Activated CD4-positive, alpha-beta T cell treated with anti-CD3 and anti-CD28 coated beads, Interleukin-2, amount 50 U/mL, for 1 hour (primary cell): ENCODE measurements around the gene TSPAN14.

Experiments used
- DNase-seq: peaks from one replicate; pipeline ENCODE4 v3.0.0-alpha.2; 2020

TSPAN14 gene

DNA sequence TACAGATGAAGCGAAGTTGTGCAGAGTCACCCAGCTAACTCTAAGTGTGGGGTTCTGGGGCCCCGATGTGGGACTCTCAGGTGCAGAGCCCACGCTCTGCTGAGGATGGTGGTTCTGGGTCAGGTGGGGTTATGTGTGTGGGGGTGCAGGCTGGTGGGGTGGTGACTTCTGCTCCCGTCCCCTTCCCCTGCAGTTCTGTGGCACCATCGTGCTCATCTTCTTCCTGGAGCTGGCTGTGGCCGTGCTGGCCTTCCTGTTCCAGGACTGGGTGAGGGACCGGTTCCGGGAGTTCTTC is 54.9 kb downstream of the TSPAN14 start:
- no peak for DNase-seq

DNA sequence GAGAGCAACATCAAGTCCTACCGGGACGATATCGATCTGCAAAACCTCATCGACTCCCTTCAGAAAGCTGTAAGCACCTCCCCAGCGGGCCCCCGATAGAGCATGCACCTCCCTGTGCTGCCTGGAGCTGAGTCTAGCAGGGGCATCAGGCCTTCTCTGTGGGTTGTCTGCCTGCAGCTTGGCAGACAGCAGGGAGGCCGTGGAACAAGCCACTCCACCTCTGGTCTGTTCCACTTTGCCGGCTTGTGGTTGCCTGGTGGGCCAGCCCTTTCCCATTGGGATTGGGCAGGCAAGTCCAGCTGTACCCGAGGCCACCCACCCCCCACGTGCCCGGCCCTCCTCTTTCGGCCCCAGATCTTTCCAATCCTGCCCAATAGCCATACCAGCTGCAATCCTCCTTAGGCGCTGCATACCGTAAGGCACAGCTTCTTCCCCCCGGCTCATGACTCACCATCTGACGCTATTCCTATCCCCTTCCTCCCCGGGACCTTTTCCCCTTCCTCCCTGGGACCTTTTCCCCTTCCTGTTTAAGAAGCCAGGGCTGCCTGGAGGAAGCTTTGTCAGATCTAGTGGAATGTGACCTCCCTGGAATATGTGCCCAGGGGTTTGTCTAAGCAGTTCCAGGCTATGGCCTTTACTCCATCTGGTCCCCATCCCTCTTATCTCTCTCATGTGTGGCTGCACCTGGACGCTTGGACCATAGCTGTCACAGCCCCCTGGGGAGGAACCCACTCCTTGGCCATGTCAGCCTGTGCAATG is 55.5 kb downstream of the TSPAN14 start:
- no peak for DNase-seq

DNA sequence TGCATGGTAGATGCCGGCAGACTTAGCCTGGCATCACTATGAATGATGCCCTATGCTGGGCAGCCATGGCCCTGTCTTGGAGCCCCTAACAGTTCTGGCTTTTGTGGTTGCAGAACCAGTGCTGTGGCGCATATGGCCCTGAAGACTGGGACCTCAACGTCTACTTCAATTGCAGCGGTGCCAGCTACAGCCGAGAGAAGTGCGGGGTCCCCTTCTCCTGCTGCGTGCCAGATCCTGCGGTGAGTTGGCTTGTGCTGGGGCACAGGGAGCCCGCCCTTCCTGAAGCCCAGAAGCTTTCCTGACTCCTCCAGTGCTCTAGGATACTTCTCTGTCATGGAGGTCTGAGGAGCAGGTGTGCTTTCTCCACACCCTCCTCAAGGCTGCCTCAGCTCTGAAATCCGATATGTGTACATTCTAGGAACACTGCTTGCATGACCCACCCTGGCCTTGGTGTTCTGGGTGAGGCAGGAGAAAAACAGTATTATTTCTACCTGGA is 58.0 kb downstream of the TSPAN14 start:
- no peak for DNase-seq

DNA sequence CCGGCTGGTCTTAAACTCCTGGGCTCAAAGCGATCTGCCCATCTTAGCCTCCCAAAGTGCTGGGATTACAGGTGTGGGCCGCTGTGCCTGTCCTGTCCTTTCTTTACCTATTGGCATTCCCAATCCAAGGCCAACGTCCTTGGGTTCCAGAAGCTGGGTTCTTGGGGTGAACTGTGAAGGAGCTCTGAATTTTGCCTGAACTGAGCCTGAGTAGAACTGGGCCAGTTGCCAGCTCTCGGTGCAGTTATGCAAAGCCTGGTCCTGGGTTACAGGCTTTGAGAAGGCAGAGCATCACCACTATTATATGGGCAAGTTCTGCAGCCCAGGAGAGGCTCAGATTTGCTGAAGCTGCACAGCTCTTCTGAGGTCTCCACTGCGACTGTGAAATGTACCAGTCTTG is 59.0 kb downstream of the TSPAN14 start:
- no peak for DNase-seq

DNA sequence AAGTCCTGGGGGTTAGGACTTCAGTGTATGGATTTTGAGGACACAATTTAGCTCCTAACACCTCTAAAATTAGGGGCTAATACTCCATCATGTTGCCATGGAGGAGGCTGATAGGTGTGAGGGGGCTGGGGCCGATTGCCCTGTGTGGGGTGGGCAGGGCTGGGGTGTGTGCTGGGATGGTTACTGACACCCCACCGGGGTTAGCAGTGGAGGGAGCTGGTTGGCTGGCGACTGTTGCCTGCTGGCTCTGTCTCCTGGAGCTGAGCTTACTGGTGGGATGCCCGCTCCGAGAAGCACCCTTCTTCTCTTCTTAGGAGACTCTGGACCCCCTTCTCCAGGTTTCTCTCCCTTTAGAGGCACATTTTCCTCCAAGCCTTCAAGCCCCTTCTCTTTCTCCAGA is 61.4 kb downstream of the TSPAN14 start:
- no peak for DNase-seq

DNA sequence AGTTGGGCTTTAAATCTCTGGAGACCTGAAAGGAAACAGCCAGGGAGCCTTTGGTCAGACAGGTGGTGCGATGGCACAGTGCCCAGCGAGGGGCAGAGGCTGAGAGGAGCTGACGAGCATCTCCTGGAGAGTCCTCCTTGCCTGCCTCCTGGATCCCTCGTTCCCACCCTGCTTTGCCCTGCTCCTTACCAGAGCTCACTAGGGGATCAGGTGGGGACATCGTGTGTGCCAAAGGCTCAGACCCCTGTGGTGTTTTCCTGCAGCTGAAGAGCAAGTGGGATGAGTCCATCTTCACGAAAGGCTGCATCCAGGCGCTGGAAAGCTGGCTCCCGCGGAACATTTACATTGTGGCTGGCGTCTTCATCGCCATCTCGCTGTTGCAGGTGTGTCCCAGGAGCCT is 61.8 kb downstream of the TSPAN14 start:
- no peak for DNase-seq

DNA sequence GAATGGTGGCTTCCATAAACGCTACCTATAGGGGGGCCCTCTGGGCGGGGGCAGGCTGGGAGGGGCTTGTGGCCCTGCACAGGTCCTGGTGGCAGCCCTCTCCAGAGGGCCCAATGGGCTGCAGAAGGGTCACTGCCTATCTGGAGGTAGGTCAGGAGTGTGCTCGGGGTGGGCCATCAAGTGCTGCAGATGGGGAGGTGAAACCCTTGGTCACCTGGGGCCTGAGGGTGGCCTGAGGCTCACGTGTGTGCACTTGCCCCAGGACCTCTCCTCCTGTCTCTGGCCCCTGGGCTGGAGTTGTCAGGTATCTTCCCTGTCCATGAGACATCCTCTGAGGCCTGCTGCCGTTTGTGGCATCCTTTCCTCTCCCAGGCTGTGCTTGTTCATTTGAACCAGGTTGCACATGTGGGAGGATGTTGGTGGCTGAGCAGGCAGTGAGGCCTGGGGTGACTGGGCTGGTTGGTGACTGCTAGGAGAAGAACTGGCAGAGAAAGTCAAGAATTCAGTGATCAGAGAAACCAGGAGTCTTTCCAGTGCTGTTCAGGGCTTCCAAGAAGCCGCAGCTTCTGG is 62.5 kb downstream of the TSPAN14 start:
- no peak for DNase-seq

DNA sequence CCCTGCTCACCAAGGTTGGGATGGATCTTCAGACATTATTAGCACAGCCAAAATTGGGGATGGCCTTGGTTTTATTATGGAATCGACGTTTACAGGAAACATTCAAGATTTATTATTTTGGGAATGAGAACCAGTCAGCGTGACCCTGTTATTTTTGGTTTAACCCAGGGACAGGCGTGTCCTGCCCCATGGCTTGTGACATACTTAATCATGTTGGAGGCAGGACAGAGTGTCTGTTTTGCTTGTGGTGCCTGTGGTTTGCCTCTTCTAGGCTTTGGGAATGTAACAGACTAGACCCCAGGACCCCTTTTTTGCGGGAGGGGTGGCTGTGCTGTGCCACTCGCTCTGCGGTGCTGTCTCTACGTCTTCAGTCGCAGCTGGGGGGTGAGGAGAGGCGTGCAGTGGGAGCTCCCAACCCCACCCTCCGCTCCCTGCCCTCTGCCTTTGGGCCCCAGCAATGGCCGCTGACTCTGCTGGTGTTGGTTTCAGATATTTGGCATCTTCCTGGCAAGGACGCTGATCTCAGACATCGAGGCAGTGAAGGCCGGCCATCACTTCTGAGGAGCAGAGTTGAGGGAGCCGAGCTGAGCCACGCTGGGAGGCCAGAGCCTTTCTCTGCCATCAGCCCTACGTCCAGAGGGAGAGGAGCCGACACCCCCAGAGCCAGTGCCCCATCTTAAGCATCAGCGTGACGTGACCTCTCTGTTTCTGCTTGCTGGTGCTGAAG is 63.5 kb downstream of the TSPAN14 start:
- no peak for DNase-seq

DNA sequence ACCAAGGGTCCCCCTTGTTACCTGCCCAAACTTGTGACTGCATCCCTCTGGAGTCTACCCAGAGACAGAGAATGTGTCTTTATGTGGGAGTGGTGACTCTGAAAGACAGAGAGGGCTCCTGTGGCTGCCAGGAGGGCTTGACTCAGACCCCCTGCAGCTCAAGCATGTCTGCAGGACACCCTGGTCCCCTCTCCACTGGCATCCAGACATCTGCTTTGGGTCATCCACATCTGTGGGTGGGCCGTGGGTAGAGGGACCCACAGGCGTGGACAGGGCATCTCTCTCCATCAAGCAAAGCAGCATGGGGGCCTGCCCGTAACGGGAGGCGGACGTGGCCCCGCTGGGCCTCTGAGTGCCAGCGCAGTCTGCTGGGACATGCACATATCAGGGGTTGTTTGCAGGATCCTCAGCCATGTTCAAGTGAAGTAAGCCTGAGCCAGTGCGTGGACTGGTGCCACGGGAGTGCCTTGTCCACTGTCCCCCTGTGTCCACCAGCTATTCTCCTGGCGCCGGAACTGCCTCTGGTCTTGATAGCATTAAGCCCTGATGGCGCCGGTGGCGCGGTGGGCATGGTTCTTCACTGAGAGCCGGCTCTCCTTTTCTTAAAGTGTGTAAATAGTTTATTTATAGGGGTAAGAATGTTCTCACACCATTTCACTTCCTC is 64.2 kb downstream of the TSPAN14 start:
- no peak for DNase-seq

DNA sequence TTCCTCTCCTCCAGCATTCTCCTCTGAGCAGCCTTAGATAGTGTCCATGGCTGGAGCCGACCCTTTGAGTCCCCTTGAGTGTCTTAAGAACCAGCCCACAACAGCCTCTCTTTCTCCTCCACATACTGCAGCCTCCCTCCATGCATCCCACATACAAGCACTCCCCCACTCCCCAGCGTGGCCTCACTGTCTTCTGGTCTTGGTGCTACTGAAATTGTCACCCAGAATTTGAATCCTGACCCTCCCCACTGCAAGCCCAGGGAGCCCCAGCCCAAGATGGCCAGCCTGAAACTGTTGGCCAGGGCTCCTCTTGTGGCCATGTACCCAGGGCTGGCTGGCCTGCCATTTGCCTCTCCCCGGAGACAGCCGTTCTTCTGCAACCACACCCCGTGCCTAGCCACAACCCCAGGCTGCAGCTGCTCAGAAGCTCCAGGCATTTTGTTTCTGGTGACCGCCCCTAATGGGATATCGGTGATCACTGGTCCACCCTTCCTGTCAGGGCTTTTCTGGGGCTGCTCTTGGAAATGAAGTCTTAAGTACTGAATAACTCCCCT is 64.8 kb downstream of the TSPAN14 start:
- DNase-seq: no peak

DNA sequence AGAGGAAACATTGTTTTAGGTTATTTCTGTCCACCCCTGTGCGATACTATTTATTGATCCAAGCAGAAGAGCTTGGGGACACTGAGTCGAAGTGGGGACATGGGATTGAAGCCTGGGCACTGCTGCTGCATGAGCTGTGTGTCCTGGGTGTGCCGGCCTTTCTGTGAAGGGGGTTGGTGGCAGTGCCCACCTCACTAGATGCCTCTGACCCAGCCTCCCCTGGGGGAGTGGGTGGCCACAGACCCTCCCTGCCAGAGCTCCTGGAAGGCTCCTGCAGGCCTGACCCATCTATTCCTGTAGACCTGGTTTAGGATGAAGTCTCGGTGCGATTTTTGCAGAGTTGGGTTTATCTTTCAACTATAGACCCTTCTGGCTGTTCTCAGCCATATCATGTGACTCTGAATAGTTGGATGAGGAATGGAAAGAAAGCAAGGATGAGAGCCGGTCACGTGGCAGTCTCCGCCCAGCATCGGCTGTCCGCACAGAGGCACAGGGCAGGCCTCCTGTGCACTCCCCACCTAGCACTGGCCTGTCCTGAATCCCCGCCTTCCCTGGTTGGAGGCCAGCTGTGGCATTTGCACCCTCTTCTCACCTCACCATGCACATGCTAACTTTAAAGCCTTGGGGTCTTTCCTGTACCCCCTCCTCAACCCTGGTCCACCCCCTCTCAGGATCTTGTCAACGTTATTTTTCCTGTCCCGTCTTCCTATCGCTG is 66.0 kb downstream of the TSPAN14 start:
- no peak for DNase-seq

DNA sequence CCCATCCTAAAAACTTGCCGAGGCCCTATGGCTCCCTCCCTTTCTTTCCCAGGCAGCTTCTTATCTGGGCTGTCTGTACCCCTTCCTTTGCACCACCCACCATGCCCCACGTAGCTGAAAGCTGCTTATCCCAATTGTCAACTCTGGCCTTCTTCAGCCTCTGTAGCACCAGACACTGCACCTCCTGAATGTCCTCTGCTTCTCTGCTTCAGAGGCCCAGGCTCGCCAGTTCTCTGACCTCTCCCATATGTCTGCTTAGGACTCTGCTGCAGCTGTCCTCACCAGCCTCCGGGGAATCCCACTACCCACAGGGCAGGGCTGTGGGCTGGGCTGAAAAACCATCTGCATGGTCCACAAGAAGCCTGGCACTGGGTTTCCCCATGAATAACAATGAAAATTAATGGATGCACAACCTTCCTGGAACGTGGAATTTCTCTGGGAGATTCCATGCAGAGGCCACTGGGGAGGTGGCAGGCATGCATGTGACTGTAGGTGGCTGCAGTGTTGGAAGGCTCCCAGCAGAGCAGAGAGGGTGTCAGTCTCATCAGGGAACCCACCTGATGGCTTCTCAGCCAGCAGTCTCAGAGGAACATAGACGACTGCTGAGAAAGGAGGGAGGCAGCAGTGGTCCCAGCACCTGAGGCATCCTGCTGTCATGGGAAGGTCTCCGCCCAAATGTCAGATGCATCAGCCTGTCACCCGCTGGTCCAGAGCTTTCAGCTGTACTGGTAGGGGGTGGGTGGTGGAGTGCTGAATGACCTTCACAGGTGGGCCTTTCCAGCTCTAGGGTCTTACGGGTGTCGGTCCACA is 66.8 kb downstream of the TSPAN14 start:
- DNase-seq: no peak

DNA sequence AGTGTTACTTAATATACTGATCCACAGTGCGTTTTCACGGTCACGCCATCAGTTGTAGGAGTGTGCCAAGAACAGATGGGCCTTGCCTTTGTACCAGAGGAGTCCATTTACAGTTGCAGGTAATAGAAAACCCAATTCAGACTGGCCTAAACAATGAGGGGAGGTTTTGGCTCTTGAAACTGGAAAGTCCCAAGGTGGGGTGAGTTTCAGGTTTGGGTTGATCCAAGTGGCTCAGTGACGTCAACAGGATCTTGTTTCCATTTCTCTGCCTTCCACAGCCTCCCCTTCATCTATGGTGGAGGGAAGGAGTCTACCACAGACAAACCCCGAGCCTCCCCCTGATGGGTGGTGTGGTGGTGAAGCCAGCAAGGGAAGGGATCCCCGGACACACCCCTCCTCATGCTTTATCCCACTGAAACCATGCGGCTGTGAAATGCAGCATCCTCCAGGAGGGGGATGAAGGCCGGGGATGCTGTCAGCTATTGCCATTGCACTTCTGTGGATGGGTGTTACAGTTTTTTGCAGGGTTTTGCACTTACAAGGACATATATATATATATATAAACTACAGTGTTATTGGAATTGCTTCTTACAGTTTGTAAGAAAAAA is 68.8 kb downstream of the TSPAN14 start:
- DNase-seq: no peak

DNA sequence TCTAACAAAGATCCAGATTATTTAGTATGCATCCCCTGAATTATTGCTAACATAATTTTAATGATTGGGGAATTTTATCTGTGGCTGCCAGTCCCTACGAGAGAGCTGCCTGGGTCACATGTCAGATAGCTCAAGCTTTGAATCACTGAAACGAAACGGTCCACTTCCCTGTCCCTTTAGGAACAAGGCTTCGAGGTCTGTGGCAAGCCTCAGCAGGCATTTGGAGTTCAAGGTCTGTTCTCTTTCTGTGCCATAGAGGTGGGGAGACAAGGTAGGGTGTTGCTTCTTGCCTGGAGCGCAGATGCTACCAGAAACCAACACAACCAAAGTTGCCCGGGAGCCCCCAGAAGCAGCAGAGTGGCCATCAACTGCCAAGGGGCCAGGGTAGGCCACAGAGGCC is 69.7 kb downstream of the TSPAN14 start:
- no peak for DNase-seq

DNA sequence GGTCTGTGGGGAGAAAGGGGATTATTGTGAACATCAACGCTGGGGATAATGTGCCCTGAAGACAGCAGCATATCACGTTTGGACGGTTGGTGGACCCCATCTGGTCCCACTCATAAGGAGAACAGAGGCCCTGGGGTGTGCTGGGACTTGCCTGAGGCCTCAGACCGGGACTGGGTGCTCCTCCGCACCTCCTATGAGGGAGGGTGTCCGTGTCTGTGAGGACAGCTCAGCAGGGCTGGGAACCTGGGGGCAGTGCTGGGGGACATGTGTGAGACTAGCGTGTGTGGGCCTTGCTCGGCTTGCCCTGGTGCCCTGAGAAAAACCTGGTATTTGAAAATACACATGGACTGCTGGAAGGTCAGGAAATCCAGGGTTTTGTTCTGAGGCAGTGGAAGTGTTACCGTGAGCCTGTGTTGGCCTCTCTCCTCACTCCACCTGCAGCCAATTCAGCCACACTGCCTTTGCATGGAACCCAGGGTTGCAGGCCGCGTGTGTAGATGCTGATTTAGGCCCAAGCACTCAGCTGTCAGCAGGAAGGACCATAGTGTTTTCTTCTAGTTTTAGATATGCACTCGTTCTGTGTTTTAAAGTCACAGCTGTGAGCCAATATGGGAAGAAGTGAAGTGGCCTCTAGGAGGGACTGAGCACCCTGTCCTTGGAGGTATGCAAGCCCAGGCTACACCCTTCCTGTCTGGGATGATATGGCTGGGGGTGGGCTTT is 70.2 kb downstream of the TSPAN14 start:
- DNase-seq: no peak

DNA sequence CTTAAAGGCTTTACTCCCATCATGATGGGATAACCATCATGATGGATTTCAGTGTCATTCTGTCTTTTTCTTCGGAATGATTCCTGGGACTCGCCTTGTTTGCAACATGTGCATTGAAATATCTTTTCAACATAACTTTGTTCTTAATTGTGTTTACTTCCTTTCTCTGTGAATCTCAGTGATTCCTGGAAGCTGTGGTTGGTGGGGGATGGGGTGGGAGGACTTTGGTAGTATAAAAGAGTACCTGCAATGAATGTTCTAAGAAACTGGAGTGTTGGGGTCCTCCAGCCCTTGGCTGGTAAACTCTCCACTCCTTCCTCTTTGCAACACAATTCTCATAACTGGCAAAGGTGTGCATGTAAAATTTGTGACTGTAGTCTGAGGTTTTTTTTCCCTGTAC is 72.1 kb downstream of the TSPAN14 start:
- no peak for DNase-seq

DNA sequence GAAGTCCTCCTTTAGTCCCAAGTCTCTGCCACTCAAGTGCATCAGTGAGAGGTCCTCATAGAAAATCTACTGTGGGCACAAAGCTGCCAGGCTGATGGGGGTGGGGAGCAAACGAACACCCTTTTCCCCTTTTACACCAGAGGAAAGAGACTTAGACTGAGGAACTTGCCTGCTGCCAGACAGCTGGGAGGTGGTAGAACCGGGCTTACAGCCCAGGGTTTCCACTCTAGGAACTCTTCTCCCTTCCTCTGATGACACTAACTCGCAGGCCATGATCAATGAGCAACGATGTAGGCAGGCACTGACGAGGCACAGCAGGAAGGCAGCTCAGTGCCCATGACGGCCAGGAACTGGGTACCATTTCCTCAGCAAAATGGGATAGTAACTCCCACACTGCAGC is 72.6 kb downstream of the TSPAN14 start:
- DNase-seq: no peak

DNA sequence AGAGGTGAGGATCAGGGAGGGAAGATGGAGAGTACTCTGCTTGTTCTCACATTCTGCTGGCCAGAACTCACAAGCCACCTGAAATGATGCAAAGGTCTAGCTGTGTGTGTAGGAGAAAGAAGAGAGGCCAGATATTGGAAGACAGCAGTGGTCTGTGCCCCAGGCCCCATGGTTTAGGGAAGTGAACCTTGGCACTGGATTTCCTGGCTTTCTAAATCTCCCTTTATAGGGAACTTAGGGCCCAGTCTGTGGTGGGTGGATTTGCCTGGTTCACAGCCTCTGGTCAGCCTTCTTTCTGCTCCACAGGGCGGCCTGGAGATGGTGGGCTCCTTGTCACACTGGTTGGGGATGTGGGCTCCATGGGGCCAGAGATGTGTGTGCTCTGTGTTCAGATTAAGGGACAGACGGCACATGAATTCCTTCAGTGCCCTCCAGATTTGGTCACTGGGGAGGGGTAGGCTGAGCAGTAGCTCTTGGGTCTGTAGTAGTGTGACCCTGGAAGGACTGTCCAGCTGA is 74.1 kb downstream of the TSPAN14 start:
- no peak for DNase-seq

DNA sequence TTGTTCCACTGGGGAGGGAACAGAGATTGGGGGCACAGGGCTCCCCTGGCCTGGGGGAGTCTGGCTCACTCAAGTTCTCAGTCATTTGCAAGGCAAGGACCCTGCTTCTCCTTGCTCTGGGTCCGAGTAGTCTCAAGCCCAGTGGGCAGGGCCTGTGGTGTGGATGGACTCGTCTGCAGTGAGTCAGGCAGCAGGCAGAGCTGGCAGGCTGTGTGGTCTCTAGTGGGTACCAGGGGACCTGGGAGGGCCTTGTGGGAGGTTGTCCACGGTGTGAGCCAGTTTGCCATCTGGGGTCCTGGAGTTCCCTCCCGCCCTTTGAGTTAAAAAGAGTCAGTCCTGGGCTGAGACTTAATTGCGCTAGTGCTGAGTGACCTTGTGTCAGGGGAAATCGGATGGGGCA is 74.8 kb downstream of the TSPAN14 start:
- DNase-seq: no peak

DNA sequence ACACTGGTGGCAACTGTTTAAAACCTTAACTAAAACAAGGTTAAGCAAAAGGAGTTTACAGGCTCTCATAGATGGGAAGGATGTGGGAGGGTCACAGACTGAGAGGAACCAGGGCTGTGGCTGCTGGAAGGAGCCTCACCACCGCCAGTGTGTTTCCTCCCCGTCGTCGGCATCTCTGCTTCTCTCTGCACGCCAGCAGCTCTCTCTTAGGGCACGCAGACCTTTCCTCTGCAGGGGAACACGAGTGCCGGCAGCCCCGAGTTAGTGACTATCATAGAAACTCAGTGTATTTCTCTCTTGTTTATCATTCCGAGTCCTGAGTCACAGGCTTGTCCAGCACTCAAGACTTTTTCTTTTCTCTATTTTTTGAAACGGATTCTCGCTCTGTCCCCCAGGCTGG is 75.5 kb downstream of the TSPAN14 start:
- peak; percentile 41 for DNase-seq

DNA sequence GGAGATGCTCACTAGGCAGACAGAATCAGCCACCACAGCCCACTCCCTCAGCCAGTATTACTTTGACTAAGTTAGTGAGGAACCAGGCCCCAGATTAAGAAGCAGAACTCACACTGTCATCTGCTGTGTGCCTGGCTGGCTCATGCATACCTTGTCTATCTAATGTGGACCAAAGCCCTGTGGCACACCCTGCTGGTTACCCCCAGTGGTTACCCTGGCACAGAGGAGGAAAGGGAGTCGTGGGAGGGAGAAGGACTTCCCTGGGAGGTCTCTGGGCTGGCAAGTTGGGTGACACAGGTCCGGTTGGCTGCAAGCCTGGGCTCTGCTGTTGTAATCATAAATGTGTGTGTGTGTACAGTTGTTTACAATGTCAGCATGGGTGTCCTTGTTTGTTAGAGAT is 76.1 kb downstream of the TSPAN14 start:
- DNase-seq: peak; percentile 37
